Measurements from ENCODE around the gene ADAMTS19. TPM values are rescaled to one million over a fixed set of nuclear protein-coding genes. Genes with fewer than 3 reads are reported as not detected.
"Not testable (repeated sequence)": the region's sequence is repeated elsewhere in the genome, so short reads cannot be mapped to it uniquely, and the experiment has no call there.

Gene ADAMTS19
- total RNA-seq, 1 donor from 2014 or later: not detected

- no peak for DNase-seq (ENCODE audit: low spot score)
Observed at GRCh38 chr5:129476751-129477150, 16.7 kb downstream of the ADAMTS19 start.

- no peak for DNase-seq (ENCODE audit: low spot score)
Observed at GRCh38 chr5:129477532-129477931, 17.4 kb downstream of the ADAMTS19 start.

GRCh38 chr5:129481161-129481560, 21.1 kb downstream of the ADAMTS19 start:
- DNase-seq (ENCODE audit: low spot score): no peak

- DNase-seq (ENCODE audit: low spot score): no peak
Observed at GRCh38 chr5:129496421-129496820, 36.3 kb downstream of the ADAMTS19 start.

GRCh38 chr5:129496864-129497595, 36.9 kb downstream of the ADAMTS19 start:
- no peak for DNase-seq (ENCODE audit: low spot score)

- no peak for DNase-seq (ENCODE audit: low spot score)
Observed at GRCh38 chr5:129499208-129499852, 39.2 kb downstream of the ADAMTS19 start.

GRCh38 chr5:129500101-129500500, 40.0 kb downstream of the ADAMTS19 start:
- no peak for DNase-seq (ENCODE audit: low spot score)

- no peak for DNase-seq (ENCODE audit: low spot score)
Observed at GRCh38 chr5:129506086-129506485, 46.0 kb downstream of the ADAMTS19 start.

- DNase-seq (ENCODE audit: low spot score): no peak
Observed at GRCh38 chr5:129506950-129507349, 46.9 kb downstream of the ADAMTS19 start.

GRCh38 chr5:129507527-129507926, 47.4 kb downstream of the ADAMTS19 start:
- no peak for DNase-seq (ENCODE audit: low spot score)

- DNase-seq (ENCODE audit: low spot score): no peak
Observed at GRCh38 chr5:129508606-129509005, 48.5 kb downstream of the ADAMTS19 start.

GRCh38 chr5:129509363-129509975, 49.4 kb downstream of the ADAMTS19 start:
- no peak for DNase-seq (ENCODE audit: low spot score)

GRCh38 chr5:129511291-129511690, 51.2 kb downstream of the ADAMTS19 start:
- no peak for DNase-seq (ENCODE audit: low spot score)

GRCh38 chr5:129541051-129541450, 81.0 kb downstream of the ADAMTS19 start:
- no peak for DNase-seq (ENCODE audit: low spot score)

- no peak for DNase-seq (ENCODE audit: low spot score)
Observed at GRCh38 chr5:129541648-129542251, 81.7 kb downstream of the ADAMTS19 start.

GRCh38 chr5:129547137-129547536, 87.0 kb downstream of the ADAMTS19 start:
- no peak for DNase-seq (ENCODE audit: low spot score)

- DNase-seq (ENCODE audit: low spot score): no peak
Observed at GRCh38 chr5:129554134-129554904, 94.2 kb downstream of the ADAMTS19 start.

GRCh38 chr5:129563585-129563984, 103.5 kb downstream of the ADAMTS19 start:
- DNase-seq (ENCODE audit: low spot score): no peak

GRCh38 chr5:129569295-129569694, 109.2 kb downstream of the ADAMTS19 start:
- no peak for DNase-seq (ENCODE audit: low spot score)

GRCh38 chr5:129572060-129572459, 112.0 kb downstream of the ADAMTS19 start:
- DNase-seq (ENCODE audit: low spot score): no peak

- not testable (repeated sequence) for DNase-seq (ENCODE audit: low spot score)
Observed at GRCh38 chr5:129584496-129584895, 124.4 kb downstream of the ADAMTS19 start.

All from mesenteric fat pad (tissue), 1 donor.